Astrocyte (in vitro differentiated cells and primary cell): Measurements from ENCODE around the gene ANKRD1. TPM values are rescaled to one million over a fixed set of nuclear protein-coding genes. Genes with fewer than 3 reads are reported as not detected.
"Not testable (repeated sequence)": the region's sequence is repeated elsewhere in the genome, so short reads cannot be mapped to it uniquely, and the experiment has no call there.

Experiments used
- DNase-seq: peaks from one replicate; pipeline ENCODE4 v3.0.0-alpha.2; 2010; ENCODE audit warnings: low read depth
- FAIRE-seq: peaks from 2 replicates; lab custom pipeline; 2011; peaks lifted over from hg19 to GRCh38; lab: Jason Lieb, UNC
- H2AFZ ChIP-seq: 2 replicates; pipeline ENCODE4 v1.6.0; 2012; ENCODE audit warnings: low read depth, low read length, inconsistent platforms
- H3K27ac ChIP-seq: 2 replicates; pipeline ENCODE4 v1.5.1; 2011; ENCODE audit warnings: low read depth, low read length, inconsistent platforms
- H3K27me3 ChIP-seq: 2 replicates; pipeline ENCODE4 v1.6.0; 2011; ENCODE audit warnings: low read length, inconsistent platforms; ENCODE audit not compliant: insufficient read depth
- H3K36me3 ChIP-seq: 2 replicates; pipeline ENCODE4 v1.5.1; 2011; ENCODE audit warnings: low read length, inconsistent platforms; ENCODE audit not compliant: insufficient read depth
- H3K4me1 ChIP-seq: 2 replicates; pipeline ENCODE4 v1.5.1; 2011; ENCODE audit warnings: low read length, inconsistent platforms; ENCODE audit not compliant: insufficient read depth
- H3K4me2 ChIP-seq: 2 replicates; pipeline ENCODE4 v1.6.0; 2012; ENCODE audit warnings: low read length, inconsistent platforms
- H3K4me3 ChIP-seq: 2 replicates; pipeline ENCODE4 v1.5.1; 2011; ENCODE audit warnings: low read depth, mild to moderate bottlenecking, low read length, inconsistent platforms; ENCODE audit not compliant: insufficient read depth
- H3K79me2 ChIP-seq: 2 replicates; pipeline ENCODE4 v1.6.0; 2012; ENCODE audit warnings: mild to moderate bottlenecking, low read length, inconsistent platforms; ENCODE audit not compliant: insufficient read depth
- H3K9ac ChIP-seq: 2 replicates; pipeline ENCODE4 v1.6.0; 2012; ENCODE audit warnings: mild to moderate bottlenecking, low read length, inconsistent platforms
- H3K9me3 ChIP-seq: 2 replicates; pipeline ENCODE4 v1.5.1; 2012; ENCODE audit warnings: low read depth, mild to moderate bottlenecking, low read length, inconsistent platforms; ENCODE audit not compliant: insufficient read depth
- H4K20me1 ChIP-seq: 2 replicates; pipeline ENCODE4 v1.6.0; 2012; ENCODE audit warnings: low read length, inconsistent platforms; ENCODE audit not compliant: insufficient read depth
- H3K27ac Mint-ChIP-seq: one replicate; pipeline ENCODE4 v1.8.0; 2021; ENCODE audit warnings: mild to moderate bottlenecking, mixed read lengths; ENCODE audit not compliant: unreplicated experiment
- H3K27me3 Mint-ChIP-seq: one replicate; pipeline ENCODE4 v1.8.0; 2021; ENCODE audit warnings: low read depth, mixed read lengths; ENCODE audit not compliant: unreplicated experiment
- H3K36me3 Mint-ChIP-seq: one replicate; pipeline ENCODE4 v1.8.0; 2021; ENCODE audit warnings: low read depth, mixed read lengths; ENCODE audit not compliant: unreplicated experiment
- H3K4me1 Mint-ChIP-seq: one replicate; pipeline ENCODE4 v1.8.0; 2021; ENCODE audit warnings: low read depth, mixed read lengths; ENCODE audit not compliant: unreplicated experiment
- H3K4me3 Mint-ChIP-seq: one replicate; pipeline ENCODE4 v1.8.0; 2021; ENCODE audit warnings: mild to moderate bottlenecking, moderate library complexity, mixed read lengths; ENCODE audit not compliant: unreplicated experiment
- H3K9me3 Mint-ChIP-seq: one replicate; pipeline ENCODE4 v1.8.0; 2021; ENCODE audit warnings: mild to moderate bottlenecking, mixed read lengths; ENCODE audit not compliant: unreplicated experiment
- EZH2 ChIP-seq: IDR thresholded peaks from 2 replicates; pipeline ENCODE4 v1.6.1; 2012; ENCODE audit warnings: mild to moderate bottlenecking, low read length, inconsistent platforms; ENCODE audit not compliant: insufficient read depth
- total RNA-seq: library from RNA; stranded (reverse); gene quantifications from 2 replicates; pipeline ENCODE4 v1.2.1, GENCODE V29; 2021
- TF ChIP-seq, protein P1 (sequence below): IDR thresholded peaks from 2 replicates; pipeline ENCODE4 v1.5.1; 2011; ENCODE audit warnings: low read depth, mild to moderate bottlenecking, inconsistent platforms, low read length, moderate library complexity; ENCODE audit not compliant: insufficient read depth

ANKRD1 gene
- total RNA-seq, 1 donor from 2014 or later, result 913 TPM

DNA sequence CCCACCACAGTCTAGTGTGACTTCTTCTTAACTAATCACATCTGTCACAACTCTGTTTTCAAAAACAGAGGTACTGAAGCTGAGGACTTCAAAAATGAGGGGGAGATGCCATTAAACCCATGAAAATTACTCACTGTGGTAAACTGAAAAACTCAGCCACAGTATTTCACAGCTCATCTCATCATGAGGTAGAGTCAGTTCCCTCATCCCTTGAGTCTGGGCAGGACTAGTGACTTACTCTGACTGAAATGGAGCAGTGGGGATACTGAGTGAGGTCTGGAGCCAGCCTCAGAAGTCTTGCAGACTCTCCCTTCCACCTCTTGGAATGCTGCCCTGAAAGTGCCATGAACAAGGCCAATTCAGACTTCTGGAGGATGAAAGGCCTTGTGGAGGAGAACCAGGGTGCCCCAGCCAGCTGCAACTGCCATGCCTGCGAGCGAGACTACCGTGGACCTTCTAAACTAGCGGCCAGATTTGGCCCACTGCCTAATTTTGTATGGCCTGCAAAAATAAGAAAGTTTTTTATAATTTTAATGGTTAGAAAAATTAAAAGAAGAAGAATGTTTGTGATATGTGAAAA lies 24.7 kb upstream of the ANKRD1 start:
- Histone ChIP-seq H4K20me1 (no peaks in the 10 kb centered on the region), H3K27ac (no peak overlapping the region), H3K4me2 (no peak overlapping the region), H3K9me3 (no peaks in the 10 kb centered on the region), H3K4me1 (no peaks in the 10 kb centered on the region), H3K27me3 (no peaks in the 10 kb centered on the region), H3K4me3 (no peak overlapping the region), H3K9ac (no peak overlapping the region), H3K79me2 (no peaks in the 10 kb centered on the region), H3K36me3 (no peaks in the 10 kb centered on the region), H2AFZ (no peak overlapping the region)
- Mint-ChIP-seq H3K27me3 (no peaks in the 10 kb centered on the region), H3K36me3 (peaks cover 4% of the 10 kb centered on the region), H3K4me3 (peak overlapping the region; percentile 17), H3K4me1 (peaks cover 24% of the 10 kb centered on the region), H3K9me3 (peaks cover 8% of the 10 kb centered on the region), H3K27ac (peak overlapping the region; percentile 72)
- TF ChIP-seq, protein P1, sequence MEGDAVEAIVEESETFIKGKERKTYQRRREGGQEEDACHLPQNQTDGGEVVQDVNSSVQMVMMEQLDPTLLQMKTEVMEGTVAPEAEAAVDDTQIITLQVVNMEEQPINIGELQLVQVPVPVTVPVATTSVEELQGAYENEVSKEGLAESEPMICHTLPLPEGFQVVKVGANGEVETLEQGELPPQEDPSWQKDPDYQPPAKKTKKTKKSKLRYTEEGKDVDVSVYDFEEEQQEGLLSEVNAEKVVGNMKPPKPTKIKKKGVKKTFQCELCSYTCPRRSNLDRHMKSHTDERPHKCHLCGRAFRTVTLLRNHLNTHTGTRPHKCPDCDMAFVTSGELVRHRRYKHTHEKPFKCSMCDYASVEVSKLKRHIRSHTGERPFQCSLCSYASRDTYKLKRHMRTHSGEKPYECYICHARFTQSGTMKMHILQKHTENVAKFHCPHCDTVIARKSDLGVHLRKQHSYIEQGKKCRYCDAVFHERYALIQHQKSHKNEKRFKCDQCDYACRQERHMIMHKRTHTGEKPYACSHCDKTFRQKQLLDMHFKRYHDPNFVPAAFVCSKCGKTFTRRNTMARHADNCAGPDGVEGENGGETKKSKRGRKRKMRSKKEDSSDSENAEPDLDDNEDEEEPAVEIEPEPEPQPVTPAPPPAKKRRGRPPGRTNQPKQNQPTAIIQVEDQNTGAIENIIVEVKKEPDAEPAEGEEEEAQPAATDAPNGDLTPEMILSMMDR, result no peak
- TF ChIP-seq EZH2, result no peak
- no peak for FAIRE-seq
- peak; percentile 51 for DNase-seq

DNA sequence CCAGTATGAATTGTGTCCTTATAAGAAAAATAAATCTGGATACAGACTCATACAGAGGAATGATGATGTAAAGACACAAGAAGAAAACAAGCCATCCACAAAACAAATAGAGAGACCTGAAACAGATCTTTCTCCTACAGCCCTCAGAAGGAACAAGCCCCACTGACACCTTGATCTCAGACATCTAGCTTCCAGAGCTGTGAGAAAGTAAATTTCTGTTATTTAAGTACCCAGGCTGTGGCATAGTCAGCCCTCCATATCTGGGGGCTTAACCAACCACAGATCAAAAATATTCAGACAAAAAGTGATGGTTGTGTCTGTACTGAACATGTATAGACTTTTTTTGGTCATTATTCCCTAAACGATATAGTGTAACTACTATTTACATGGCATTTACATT lies 23.9 kb upstream of the ANKRD1 start:
- no peak overlapping the region for H3K4me2 ChIP-seq
- H4K20me1 ChIP-seq, result no peaks in the 10 kb centered on the region
- no peak for FAIRE-seq
- H3K9ac ChIP-seq, result no peak overlapping the region
- TF ChIP-seq EZH2, result no peak
- TF ChIP-seq, protein P1, result no peak
- Mint-ChIP-seq H3K4me3 (no peak overlapping the region), H3K27ac (peak overlapping the region; percentile 72), H3K36me3 (peaks cover 3% of the 10 kb centered on the region), H3K9me3 (peaks cover 3% of the 10 kb centered on the region), H3K4me1 (peaks cover 24% of the 10 kb centered on the region), H3K27me3 (no peaks in the 10 kb centered on the region)
- DNase-seq, result no peak
- H3K36me3 ChIP-seq, result no peaks in the 10 kb centered on the region
- H3K4me3 ChIP-seq, result no peak overlapping the region
- no peaks in the 10 kb centered on the region for H3K9me3 ChIP-seq
- H3K27ac ChIP-seq, result no peak overlapping the region
- no peaks in the 10 kb centered on the region for H3K4me1 ChIP-seq
- H3K27me3 ChIP-seq, result no peaks in the 10 kb centered on the region
- no peak overlapping the region for H2AFZ ChIP-seq
- H3K79me2 ChIP-seq, result no peaks in the 10 kb centered on the region

DNA sequence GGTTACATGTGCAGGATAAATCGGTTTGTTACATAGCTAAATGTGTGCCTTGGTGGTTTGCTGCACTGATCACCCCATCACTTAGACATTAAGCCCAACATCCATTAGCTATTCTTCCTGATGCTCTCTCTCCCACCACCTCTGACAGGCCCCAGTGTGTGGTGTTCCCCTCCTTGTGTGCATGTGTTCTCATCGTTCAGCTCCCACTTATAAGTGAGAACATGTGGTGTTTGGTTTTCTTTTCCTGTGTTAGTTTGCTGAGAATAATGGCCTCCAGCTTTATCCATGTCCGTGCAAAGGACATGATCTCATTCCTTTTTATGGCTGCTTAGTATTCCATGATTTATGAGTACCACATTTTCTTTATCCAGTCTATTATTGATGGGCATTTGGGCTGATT lies 22.1 kb upstream of the ANKRD1 start:
- not testable (repeated sequence) for H3K79me2 ChIP-seq, DNase-seq, H3K27ac Mint-ChIP-seq, H3K4me3 Mint-ChIP-seq, H4K20me1 ChIP-seq, H3K9me3 ChIP-seq, H3K27me3 ChIP-seq, H3K4me1 ChIP-seq, FAIRE-seq, H3K36me3 Mint-ChIP-seq, H3K4me2 ChIP-seq, H3K4me3 ChIP-seq, H3K9me3 Mint-ChIP-seq, H3K27me3 Mint-ChIP-seq, H3K36me3 ChIP-seq, H3K27ac ChIP-seq, H3K9ac ChIP-seq, H2AFZ ChIP-seq
- H3K4me1 Mint-ChIP-seq, result peaks cover 28% of the 10 kb centered on the region
